AG08396 (cell line): ENCODE data around the gene GALNTL6.

Experiments used
- DNase-seq: peaks from one replicate; pipeline ENCODE4 v3.0.0; 2012; ENCODE audit warnings: low spot score, mixed read lengths

GALNTL6 gene

GRCh38 chr4:172007889-172008288 lies 194.7 kb downstream of the GALNTL6 start:
- no peak for DNase-seq

GRCh38 chr4:172009446-172010230 lies 196.4 kb downstream of the GALNTL6 start:
- no peak for DNase-seq

GRCh38 chr4:172011196-172011595 lies 198.0 kb downstream of the GALNTL6 start:
- DNase-seq: no peak

DNA sequence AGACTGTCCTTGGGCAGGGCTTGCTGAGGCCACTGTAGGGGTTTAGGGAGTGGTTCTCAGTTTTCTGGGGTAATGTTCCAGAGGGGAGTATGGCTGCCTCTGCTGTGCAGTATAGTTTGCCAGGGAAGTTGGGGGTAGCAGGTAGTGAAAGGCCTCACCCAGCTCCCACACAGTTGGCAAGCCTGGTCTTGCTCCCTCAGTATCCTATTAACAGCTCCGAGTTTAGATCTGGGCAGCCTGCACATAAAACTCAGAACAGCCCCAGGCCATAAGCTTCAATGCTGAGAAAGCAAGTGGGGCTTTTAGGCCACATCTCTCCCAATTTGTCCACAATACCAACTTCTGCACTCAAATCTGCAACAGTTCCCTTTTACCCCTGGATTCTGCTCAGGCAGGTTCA lies 205.2 kb downstream of the GALNTL6 start:
- DNase-seq: no peak

DNA sequence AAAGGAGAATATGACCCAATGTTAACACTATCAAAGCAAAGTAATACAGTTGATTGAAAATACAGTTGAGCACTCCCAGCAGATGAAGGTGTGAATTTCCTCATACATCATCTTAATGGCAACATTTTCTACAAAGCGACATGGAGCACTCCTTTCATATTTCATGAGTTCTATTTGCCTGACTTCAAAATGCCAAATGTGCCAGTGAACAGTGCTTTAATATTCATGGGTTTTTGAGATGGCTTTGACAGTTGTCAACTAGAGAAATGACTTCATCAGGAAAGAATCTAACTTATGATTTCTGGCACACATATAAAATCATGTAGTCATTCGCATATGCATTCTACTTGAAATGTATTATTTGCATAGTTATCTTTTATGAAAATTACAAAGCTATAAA lies 222.4 kb downstream of the GALNTL6 start:
- no peak for DNase-seq

DNA sequence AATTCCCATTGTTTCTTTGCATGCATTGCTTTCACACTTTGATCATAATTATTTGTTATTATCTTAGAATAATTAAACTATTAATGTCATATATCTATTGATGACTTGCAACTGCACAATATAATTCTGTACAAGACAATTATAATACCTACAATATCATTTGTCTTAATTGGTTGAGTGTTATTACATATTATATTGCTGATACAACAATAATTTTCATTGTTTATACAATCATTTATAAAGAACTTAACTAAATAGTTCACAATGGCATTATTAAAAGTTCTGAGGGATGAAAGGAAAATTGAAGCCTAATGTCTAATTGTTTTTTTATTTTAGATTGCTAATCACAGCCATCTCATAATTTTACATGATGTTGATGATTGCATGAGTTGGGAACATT lies 227.6 kb downstream of the GALNTL6 start:
- DNase-seq: no peak

DNA sequence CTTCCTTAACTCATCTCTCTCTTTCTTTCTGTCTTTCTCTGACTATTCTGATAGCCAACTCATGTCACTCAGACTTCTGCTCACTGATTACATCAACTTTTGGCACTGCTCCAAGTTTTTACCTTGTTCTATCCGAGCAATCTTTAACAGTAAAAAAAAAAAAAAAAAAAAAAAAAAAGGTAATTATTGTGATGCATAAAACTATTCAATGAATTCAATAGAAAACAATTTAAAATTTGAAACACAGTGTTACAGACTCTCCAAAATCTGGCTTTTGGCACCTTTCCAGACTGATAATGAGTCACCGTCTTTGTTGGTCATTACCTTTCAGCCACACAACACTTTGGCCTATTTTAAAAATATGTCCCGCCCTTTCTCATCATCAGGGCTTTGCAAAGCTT lies 229.5 kb downstream of the GALNTL6 start:
- DNase-seq: no peak

DNA sequence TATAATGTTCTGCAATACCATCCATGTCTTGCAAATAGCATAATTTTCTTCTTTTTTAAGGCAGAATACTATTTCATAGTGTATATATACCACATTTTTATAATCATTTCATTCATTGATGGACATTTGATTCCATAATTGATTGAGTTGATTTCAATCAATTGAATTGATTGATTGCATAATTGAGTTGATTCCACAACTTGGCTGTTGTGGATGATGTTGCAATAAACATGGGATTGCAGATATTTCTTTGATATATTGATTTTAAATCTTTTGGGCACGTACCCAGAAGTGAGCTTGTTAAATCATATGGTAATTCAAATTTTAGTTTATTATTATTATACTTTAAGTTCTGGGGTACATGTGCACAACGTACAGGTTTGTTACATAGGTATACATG lies 232.8 kb downstream of the GALNTL6 start:
- DNase-seq: no peak

DNA sequence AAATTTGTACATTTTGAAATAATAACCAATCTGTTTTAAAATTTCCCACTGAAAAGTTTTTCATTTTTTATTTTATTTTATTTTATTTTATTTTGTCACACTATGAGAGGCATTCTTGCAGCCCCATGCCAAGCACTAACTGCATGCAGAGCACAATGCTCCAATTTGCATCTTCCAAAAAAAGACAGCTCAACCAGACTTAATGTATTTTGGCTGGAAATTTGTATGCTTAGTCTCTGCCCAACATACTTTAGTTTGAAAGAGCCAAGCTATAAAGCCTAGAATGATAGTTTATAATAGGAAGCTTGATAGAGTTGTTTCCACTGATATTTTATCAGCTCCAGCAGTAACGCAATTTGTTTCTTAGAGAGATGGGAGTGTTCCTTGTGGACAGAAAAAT lies 235.5 kb downstream of the GALNTL6 start:
- DNase-seq: no peak

DNA sequence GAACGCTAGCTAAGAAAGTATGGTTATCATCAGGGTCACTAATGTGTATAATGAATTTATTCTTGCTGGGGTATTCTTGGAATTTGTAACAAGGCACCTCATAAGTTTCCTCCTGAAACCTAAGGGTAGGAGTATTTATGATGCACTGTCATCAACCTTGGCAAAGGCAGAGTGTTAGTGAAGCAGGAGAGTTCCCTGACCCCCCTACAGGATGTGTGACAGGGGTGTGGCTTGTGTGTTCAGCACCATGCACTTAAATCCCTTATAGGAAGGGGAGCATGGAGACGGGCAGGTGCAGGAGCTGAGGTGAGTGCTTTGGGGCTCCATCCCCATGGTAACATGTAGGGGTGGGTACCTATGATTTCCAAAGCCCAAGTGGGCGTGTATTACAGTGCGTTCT lies 237.7 kb downstream of the GALNTL6 start:
- no peak for DNase-seq

GRCh38 chr4:172055046-172055445 lies 241.8 kb downstream of the GALNTL6 start:
- DNase-seq: no peak

DNA sequence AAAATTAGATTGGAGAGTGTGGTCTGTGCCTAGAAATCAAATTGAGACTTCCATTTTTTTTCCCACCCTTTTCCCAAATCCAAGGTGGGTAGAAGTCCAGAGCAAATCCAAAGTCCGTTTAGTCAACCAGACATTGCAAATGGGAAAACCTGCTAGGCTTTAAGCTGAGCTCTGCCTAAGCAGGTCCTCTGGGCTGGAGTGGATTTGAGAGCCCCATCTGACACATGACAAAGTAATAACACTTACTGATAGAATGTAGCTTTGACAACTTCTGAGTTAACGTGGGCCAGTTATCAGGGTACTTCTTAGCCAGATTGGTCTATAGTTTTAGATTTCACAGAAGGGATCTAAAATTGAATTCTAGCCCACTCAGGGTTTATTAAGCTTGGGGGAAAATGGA lies 242.3 kb downstream of the GALNTL6 start:
- DNase-seq: no peak

DNA sequence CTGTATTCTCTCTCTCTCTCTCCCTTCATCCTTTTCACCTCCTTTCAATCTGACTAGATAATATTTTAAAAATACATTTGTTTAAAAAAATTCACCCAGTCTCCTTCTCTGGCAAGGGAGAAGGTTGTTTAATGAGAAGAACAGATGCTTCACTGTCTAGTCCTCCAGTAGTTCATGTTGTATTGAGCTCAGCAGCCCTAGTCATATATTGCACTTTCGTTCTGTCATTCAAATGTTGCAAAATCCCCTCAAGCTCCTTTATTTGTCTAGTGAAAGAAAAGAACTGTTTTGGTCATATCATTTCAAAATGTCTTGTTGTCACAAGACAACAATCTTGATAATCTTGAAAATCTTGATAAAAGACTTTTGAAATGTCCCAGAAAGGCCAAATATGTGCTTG lies 248.0 kb downstream of the GALNTL6 start:
- no peak for DNase-seq

DNA sequence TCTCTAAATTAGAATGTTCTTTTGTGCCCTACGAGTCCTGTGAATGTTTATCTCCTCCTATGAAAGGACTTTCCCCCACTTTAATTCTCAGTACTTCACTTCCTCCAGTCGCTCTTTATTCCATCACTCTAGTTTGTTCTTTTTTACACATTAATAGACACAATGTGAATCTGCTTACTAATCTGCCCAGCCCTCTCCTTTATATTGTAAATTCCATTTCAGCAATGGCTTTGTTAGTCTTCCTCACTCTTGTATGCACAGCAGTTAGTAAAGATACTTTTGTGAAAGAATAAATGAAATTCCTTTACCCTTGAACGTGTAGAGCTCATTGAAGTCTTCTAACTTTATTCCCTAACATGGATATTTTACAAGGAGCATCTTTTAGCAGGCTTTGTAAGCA lies 255.3 kb downstream of the GALNTL6 start:
- no peak for DNase-seq

DNA sequence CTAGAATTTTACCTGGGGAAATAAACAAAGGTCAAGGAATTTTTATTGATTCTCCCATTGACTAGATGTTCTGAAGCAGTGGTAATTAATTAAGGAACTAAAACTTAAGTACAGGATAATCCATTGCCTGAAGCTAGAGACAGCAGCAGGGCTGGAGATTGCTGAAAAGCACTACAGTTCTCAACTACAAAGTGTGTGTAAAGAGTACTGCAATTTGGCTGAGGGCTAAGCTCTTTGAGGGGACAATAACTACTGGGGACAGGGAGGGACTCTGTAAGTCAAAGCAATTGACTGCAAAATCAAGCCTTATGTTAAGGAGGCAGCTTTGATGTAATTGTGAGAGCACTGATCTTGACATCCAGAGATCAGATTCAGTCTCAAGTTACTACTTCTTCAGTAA lies 260.4 kb downstream of the GALNTL6 start:
- DNase-seq: no peak

DNA sequence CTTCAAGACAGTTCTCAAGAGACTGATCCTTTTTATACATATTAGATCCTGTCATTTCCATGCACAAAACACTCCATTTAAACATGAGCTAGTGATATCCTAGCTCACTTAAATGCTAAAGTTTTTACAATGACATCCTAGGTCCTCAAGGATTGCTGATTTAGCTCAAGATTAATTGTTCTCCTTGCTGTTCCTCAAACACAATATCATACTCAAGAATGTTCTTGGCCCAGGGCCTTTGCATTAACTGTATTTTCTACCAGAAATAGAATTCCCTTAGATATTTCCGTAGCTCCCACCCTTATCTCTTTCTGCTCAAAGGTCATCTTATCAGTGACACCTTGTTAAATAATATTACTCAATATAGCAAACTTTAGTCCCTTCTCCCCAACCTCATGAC lies 270.1 kb downstream of the GALNTL6 start:
- DNase-seq: no peak

DNA sequence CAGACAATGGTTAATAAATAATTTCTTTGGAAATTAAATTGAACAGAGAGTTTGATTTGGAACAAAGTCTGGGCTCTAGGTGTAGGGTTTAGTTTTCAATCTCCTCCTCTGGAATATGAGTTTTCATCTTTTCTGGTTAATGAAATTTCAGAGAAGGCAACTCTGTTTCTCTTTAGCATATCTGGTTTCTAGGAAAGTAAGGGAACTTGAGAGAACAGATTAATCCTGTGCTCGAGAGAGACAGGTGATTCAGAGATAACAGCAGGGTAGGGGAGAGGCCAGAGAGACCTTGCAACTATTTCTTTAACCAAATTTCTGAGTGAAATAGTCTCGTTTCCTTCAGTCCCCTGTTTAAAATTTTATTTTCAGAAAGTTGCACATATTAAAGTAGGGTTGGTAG lies 275.4 kb downstream of the GALNTL6 start:
- no peak for DNase-seq

DNA sequence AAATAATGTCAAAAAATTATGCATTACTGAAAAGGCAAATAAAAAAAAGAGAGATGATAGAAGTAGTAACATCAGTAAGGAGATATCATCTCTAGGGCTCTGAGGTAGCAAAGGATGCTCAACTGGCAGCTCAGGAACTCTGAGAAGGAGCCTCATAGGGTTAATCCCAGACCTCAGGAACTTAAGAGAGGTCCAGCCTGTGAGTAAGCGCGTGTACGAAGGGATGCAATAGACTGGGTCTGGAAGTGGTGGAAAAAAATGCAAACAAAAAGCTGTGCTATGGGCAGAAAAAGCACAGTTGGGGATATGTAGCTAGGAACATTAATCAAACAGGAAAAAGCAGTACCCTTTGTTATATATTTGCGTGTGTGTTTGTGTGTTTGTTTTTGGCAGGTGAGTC lies 282.0 kb downstream of the GALNTL6 start:
- DNase-seq: no peak

GRCh38 chr4:172096786-172097185 lies 283.6 kb downstream of the GALNTL6 start:
- DNase-seq: peak; percentile 24

- DNase-seq: no peak
Measured at GRCh38 chr4:172099376-172099775, 286.2 kb downstream of the GALNTL6 start.

DNA sequence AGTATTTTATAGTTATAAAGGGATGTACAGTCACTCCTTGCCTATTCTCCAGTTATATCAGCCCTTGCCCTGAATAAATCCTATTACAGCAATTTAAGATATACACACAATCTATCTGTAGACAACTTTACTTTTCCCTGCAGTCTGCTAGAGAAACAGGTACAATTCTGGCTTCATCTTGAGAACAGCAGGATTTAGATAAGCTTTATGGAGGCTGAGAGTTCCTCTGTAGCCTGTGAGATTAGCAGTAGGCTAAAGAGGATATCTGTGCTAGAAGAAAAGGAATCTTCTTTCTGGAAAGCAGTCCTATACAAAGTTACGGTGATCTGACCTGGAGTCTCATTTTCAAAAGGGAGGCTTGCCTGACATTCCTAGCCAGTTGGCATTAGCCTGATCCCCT lies 290.3 kb downstream of the GALNTL6 start:
- DNase-seq: no peak

GRCh38 chr4:172104539-172104938 lies 291.3 kb downstream of the GALNTL6 start:
- DNase-seq: no peak

DNA sequence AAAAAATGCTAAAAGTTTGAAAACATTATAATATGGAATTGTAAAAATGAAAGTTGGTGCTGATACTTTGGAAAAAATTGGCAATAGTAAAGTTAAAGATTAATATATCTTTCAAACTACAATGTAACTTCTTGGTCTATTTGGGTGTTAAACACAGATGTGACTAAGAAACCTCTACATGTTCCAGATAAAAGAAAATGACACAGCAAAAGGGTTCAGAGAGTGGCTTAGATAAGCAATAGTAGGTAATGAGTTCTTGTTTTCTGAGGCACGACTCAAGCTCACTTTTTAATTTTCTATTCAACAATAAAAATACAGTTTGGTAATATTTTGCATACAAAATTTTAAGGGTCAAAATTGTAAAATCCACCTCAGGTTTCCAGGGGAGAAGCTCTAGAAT lies 292.7 kb downstream of the GALNTL6 start:
- no peak for DNase-seq

- DNase-seq: no peak
Measured at GRCh38 chr4:172109466-172109865, 296.3 kb downstream of the GALNTL6 start.
